ENCODE results near the gene PCDHGA1.
"Not testable (repeated sequence)": the region's sequence is repeated elsewhere in the genome, so short reads cannot be mapped to it uniquely, and the experiment has no call there.

PCDHGA1 gene

DNA sequence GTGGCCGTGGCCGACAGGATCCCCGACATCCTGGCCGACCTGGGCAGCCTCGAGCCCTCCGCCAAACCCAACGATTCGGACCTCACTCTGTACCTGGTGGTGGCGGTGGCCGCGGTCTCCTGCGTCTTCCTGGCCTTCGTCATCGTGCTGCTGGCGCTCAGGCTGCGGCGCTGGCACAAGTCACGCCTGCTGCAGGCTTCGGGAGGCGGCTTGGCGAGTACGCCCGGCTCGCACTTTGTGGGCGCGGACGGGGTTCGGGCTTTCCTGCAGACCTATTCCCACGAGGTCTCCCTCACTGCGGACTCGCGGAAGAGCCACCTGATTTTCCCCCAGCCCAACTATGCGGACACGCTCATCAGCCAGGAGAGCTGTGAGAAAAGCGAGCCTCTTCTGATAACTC, 15.7 kb downstream of the PCDHGA1 start:
- not testable (repeated sequence) for DNase-seq

GRCh38 chr5:141349917-141350619, 19.8 kb downstream of the PCDHGA1 start, which contains the start of gene PCDHGB1:
Gene PCDHGB1, plus strand, starts transcription at chr5:141350099. Its CDS starts 162 bp downstream, at chr5:141350261.
- peak in 8 of 58 donors; percentile 3 to 25 (median 10) for DNase-seq

DNA sequence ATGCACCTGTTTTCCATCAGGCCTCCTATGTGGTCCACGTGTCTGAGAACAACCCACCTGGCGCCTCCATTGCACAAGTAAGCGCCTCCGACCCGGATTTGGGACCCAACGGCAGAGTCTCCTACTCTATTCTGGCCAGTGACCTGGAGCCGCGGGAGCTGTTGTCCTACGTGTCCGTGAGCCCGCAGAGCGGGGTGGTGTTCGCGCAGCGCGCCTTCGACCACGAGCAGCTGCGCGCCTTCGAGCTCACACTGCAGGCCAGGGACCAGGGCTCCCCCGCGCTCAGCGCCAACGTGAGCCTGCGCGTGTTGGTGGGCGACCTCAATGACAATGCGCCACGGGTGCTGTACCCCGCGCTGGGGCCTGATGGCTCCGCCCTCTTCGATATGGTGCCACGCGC, 21.3 kb downstream of the PCDHGA1 start:
- no peak for DNase-seq

DNA sequence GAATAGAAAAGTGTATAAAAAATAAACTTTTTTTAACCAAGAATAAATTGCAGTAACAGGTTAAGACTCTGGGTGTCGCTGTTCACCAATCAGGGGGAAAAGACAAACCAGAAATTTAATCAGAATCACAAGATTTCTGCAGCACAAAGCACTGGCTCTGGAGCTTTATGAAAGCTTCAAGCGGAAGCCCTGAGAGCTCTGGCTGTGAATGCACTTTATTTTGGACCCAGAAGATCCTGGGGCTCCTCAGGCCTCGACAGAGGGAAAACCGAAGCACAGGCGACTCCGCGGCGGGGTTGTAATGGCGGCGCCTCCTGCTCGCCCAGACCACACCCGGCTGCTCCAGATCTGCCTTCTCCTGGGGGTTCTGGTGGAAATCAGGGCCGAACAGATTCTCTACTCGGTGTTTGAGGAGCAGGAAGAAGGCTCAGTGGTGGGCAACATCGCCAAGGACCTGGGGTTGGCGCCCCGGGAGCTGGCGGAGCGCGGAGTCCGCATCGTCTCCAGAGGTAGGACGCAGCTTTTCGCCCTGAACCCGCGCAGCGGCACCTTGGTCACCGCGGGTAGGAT, 24.7 kb downstream of the PCDHGA1 start, which contains the start of gene PCDHGA4:
Gene PCDHGA4, plus strand, starts transcription at position 122 of the 570 bp plus-strand sequence. Its CDS starts 87 bp downstream, at position 209.
- DNase-seq, result no peak

DNA sequence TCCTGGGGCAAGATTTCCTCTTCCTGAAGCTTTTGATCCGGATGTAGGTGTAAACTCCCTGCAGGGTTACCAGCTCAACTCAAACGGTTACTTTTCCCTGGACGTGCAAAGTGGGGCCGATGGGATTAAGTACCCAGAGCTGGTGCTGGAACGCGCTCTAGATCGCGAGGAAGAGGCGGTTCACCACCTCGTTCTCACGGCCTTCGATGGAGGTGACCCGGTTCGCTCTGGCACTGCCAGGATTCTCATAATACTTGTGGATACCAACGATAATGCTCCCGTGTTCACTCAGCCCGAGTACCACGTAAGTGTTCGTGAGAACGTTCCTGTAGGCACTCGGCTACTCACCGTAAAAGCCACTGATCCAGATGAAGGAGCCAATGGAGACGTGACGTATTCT, 25.3 kb downstream of the PCDHGA1 start:
- DNase-seq, result no peak

DNA sequence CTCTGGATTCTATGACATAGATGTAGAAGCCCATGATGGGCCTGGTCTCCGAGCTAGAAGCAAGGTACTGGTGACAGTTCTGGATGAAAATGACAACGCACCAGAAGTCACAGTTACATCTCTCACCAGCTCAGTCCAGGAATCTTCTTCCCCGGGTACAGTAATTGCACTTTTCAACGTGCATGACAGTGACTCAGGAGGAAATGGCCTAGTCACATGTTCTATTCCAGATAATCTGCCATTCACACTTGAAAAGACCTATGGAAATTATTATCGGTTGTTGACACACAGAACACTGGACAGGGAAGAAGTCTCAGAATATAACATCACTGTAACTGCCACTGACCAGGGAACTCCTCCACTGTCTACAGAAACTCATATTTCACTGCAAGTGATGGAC, 25.8 kb downstream of the PCDHGA1 start:
- no peak for DNase-seq

DNA sequence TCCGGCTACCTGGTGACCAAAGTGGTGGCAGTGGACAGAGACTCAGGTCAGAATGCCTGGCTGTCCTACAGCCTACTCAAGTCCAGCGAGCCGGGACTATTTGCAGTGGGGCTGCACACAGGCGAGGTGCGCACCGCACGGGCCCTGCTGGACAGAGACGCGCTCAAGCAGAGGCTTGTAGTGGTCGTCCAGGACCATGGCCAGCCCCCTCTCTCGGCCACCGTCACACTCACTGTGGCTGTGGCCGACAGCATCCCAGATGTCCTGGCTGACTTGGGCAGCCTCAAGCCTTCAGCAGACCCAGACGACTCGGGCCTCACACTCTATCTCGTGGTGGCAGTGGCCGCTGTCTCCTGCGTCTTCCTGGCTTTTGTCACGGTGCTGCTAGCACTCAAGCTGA, 26.6 kb downstream of the PCDHGA1 start:
- DNase-seq, result no peak

DNA sequence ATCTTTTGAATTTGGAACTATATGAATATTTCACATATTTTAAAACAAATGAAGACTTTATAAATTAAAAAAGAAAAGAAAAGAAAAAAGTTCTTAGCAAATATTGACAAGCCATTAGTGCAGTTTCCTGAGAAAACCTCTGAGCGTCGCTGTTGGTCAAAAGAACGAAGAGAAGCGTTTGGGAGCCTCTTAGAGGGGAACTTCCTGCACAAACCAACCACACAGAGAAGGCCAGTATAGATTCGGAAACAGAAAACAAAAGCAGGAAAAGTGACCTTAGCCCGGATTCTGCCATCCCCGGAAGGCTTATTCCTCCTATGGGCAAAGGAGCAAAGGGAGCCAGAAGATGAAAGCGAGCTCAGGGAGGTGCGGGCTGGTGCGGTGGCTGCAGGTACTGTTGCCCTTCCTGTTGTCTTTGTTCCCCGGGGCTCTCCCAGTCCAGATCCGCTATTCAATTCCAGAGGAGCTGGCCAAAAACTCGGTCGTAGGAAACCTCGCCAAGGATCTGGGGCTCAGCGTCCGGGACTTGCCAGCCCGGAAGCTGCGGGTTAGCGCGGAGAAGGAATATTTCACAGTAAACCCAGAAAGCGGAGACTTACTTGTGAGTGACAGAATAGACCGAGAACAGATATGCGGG, 29.6 kb downstream of the PCDHGA1 start, which contains the start of gene PCDHGB2:
Gene PCDHGB2, plus strand, starts transcription at position 205 of the 637 bp plus-strand sequence. Its CDS starts 142 bp downstream, at position 347.
- DNase-seq, result no peak

- no peak for DNase-seq
Measured at GRCh38 chr5:141360685-141361084, 30.4 kb downstream of the PCDHGA1 start.

DNA sequence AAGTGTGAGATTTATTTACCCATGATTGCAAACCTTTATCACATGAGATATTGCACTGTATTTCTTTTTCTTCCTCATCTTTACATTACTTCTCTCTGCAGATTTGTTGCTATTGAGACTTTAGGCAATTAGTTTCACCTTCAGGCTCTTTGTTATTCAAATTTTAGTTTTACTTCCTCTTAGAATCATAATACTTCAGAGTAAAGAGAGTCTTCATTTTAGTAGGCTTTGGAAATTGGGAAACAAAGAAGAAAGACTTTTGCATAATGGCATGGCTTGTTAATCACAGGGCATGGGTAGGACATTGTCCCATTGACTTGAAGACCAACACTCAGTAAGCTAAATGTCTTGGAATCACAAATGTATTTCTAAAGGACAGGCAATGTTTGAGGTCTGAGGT, 32.4 kb downstream of the PCDHGA1 start:
- DNase-seq, result no peak

DNA sequence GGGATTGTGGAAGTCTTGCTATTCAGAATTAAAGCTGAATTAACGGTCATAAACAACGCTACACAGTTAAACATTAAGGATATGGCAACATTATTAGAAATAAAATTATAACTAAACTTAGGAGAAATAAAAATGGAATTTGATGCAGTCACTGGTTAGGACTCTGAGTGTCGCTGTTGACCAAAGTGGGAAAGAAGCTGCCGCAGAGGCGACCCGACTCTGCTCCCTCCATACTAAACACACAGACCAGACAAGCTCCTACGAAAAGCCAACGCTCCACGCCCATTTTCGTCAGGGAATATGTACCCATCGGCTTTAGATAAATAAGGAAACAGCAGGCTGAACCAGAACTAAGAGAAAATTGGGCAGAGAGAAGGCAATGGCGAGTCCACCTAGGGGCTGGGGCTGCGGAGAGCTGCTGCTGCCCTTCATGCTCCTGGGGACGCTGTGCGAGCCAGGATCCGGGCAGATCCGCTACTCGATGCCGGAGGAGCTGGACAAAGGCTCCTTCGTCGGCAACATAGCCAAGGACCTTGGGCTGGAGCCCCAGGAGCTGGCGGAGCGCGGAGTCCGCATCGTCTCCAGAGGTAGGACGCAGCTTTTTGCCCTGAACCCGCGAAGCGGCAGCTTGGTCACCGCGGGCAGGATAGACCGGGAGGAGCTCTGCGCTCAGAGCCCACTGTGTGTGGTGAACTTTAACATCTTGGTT, 33.8 kb downstream of the PCDHGA1 start, which contains the start of gene PCDHGA5:
Gene PCDHGA5, plus strand, starts transcription at position 211 of the 709 bp plus-strand sequence. Its CDS starts 169 bp downstream, at position 380.
- no peak for DNase-seq

DNA sequence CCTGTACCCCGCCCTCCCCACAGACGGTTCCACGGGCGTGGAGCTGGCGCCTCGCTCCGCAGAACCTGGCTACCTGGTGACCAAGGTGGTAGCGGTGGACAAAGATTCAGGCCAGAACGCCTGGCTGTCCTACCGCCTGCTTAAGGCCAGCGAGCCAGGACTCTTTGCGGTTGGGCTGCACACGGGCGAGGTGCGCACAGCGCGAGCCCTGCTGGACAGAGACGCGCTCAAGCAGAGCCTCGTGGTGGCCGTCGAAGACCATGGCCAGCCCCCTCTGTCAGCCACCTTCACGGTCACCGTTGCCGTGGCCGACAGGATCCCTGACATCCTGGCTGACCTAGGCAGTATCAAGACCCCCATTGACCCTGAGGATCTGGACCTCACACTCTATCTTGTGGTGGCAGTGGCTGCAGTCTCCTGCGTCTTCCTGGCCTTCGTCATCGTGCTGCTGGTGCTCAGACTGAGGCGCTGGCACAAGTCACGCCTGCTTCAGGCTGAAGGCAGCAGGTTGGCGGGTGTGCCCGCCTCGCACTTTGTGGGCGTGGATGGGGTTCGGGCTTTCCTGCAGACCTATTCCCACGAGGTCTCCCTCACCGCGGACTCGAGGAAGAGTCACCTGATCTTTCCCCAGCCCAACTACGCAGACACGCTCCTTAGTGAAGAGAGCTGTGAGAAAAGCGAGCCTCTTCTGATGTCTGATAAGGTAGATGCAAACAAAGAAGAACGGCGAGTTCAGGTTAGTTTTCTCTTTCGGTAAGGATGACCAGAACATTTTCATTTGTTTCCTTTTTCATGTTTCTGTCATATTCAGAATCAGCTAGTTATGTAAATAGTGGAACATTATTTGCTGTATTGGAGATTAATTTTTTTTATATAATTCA, 35.9 kb downstream of the PCDHGA1 start:
- no peak for DNase-seq

DNA sequence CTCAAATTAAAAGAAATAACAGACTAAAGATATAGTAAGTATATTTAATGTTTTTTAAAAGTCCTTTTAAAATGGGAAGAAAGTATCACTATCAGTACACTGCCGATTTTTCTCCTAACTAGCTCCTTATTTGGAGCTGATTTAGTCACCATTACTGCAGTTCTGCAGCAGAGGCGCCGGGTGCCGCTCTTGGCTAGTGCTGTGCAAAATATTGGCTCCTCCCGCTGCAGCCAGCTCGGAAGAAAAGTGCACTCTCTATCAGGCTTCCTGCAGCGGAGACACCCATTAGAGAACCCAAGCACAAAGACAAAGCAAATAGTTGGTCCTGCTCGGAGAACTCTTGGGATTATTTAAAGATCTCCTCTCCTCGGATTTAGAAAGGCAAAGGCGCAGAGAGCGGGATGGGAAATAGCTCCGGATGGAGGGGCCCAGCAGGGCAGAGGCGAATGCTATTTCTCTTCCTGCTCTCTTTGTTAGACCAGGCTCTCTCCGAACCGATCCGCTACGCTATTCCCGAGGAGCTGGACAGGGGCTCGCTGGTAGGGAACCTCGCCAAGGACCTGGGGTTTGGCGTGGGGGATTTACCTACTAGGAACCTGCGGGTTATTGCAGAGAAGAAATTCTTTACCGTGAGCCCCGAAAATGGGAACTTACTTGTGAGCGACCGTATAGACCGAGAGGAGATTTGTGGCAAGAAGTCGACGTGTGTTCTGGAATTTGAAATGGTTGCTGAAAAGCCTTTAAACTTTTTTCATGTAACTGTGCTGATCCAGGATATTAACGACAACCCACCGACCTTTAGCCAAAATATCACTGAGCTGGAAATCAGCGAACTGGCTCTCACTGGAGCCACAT, 39.9 kb downstream of the PCDHGA1 start, which contains the start of gene PCDHGB3:
Gene PCDHGB3, plus strand, starts transcription at position 249 of the 855 bp plus-strand sequence. Its CDS starts 153 bp downstream, at position 402.
- no peak for DNase-seq

DNA sequence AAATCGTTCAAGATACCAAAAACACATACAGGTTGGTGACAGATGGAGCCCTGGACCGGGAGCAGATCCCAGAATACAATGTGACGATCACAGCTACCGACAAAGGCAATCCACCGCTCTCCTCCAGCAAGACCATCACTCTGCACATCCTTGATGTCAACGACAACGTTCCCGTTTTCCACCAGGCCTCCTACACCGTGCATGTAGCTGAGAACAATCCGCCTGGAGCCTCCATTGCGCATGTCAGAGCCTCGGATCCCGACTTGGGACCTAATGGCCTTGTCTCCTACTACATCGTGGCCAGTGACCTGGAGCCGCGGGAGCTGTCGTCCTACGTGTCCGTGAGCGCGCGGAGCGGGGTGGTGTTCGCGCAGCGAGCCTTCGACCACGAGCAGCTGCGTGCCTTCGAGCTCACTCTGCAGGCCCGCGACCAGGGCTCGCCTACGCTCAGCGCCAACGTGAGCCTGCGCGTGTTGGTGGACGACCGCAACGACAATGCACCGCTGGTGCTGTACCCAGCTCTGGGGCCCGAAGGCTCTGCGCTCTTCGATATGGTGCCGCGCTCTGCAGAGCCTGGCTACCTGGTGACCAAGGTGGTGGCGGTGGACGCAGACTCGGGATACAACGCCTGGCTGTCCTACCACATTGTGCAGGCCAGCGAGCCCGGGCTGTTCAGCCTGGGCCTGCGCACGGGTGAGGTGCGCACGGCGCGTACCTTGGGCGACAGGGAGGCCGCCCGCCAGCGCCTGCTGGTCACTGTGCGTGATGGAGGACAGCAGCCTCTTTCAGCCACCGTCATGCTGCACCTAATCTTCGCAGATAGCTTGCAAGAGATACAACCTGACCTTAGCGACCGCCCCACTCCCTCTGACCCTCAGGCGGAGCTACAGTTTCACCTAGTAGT, 41.5 kb downstream of the PCDHGA1 start:
- DNase-seq, result no peak

DNA sequence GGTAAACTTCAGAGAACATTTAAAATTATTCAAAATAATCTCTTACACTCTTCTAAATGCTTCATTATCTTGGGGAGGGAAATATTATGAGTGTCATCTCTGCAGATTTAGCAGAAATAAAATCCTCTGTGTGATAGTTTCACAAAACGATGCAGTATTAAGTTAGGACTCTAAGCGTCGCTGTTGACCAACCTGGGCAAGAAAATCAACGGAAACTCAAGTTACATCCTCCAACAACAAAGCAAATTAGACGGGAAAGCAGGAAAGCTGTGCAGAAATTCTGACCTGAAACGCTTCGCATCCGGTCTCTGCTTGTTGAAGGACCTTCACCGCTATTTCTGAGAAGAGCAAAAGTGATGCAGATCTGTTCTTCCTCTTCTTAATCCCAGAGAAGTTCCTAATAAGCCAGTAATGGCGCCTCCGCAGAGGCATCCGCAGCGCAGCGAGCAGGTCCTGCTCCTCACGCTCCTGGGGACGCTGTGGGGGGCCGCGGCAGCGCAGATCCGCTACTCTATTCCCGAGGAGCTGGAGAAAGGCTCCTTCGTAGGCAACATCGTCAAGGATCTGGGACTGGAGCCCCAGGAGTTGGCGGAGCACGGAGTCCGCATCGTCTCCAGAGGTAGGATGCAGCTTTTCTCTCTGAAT, 43.5 kb downstream of the PCDHGA1 start, which contains the start of gene PCDHGA6:
Gene PCDHGA6, plus strand, starts transcription at position 219 of the 645 bp plus-strand sequence. Its CDS starts 193 bp downstream, at position 412.
- DNase-seq, result no peak

GRCh38 chr5:141374627-141375026, 44.3 kb downstream of the PCDHGA1 start:
- no peak for DNase-seq

GRCh38 chr5:141375444-141376155, 45.3 kb downstream of the PCDHGA1 start:
- not testable (repeated sequence) for DNase-seq
